ENCODE results near the gene PGBD1.

DNA sequence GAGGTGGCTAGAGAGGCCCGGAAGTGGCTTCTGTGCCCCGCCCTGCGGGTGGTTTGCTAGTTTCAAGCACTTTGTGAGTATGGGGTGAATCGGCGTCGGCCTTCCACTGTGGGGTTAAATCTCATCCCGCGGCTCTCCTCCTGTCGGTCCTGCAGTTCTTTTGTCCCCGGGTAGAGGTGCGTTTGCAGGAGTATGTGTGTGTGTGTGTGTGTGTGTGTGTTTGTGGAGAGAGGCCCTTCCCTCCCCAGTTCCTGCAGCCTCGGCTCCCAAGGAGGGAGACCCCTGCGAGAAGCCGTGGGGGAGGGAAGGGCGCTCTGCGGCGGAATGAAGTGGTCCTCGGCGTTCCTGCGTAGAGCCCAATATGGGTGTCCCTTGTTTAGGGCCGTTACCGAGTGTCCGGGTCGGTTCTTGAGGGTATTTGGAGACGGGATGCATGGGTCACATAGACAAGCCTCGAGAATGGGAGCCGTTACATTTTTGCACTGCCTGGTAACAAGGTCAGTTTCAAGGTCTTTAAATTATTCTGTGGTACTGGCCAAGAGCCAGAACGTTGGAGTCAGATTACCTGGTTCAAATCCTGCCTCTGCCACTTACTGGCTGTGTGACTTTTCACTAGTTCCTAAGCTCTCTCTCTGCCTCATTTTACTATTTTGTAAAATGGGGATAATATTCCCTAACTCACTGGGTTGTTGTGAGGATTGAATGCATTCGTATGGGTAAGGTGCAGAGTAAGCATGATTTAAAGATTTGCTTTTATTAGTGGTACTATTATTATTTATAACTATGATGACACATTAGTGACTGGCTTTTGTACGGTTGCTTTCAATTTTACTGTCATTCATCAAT, 68.7 kb downstream of the PGBD1 start, which contains the start of gene ZKSCAN3:
- TF ChIP-seq, protein P1, sequence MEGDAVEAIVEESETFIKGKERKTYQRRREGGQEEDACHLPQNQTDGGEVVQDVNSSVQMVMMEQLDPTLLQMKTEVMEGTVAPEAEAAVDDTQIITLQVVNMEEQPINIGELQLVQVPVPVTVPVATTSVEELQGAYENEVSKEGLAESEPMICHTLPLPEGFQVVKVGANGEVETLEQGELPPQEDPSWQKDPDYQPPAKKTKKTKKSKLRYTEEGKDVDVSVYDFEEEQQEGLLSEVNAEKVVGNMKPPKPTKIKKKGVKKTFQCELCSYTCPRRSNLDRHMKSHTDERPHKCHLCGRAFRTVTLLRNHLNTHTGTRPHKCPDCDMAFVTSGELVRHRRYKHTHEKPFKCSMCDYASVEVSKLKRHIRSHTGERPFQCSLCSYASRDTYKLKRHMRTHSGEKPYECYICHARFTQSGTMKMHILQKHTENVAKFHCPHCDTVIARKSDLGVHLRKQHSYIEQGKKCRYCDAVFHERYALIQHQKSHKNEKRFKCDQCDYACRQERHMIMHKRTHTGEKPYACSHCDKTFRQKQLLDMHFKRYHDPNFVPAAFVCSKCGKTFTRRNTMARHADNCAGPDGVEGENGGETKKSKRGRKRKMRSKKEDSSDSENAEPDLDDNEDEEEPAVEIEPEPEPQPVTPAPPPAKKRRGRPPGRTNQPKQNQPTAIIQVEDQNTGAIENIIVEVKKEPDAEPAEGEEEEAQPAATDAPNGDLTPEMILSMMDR (IDR thresholded peaks at IDR 0.05; ENCODE audit: insufficient read depth, low read length, poor library complexity, severe bottlenecking), result no peak
- TF ChIP-seq EZH2phosphoT487 (conservative IDR thresholded peaks at IDR 0.05; ENCODE audit: low read length), result no peak

All from SU-DHL-6 (cell line).